Measurements from ENCODE around the gene PNLIPRP2. TPM values are rescaled to one million over a fixed set of nuclear protein-coding genes. Genes with fewer than 3 reads are reported as not detected.
A peak's percentile ranks its signal among the peaks of the same experiment; 100 is the strongest.

Gene PNLIPRP2
- total RNA-seq, 1 experiment from 2014 or later = 1.1 TPM

DNA sequence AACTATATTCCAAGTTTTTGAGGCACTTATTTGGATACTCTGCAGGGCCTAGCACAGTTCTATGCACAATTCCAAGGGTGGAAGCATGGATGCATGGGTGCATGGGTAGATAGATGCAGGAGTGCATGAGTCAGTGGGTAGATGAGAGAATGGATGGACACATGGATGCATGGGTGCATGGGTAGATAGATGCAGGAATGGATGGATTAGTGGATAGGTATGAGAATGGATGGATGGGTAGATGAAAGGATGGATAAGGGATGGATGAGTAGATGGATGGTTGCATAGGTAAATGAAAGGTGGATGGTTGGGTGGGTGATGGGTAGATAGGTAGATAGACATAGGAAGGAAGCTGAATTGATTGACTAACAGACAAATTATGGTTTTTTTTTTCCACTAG lies 15.6 kb downstream of the PNLIPRP2 start:
- POLR2A ChIA-PET = no interaction called here
- H3K36me3 ChIP-seq (ENCODE audit: control insufficient read depth in 1 of 2, insufficient read depth in 2 of 2, low read length in 2 of 2) = no peaks in the 10 kb centered on the region
- no peak overlapping the region for H3K4me3 ChIP-seq (replicated peaks in 1 of 2; ENCODE audit: low read depth in 1 of 2, low read length in 2 of 2)
- ATAC-seq (no peak), DNase-seq (ENCODE audit: low read depth, low spot score) (no peak)
- no peak overlapping the region for H2AFZ ChIP-seq (ENCODE audit: low read depth, low read length, poor library complexity, severe bottlenecking)
- no peaks in the 10 kb centered on the region for H4K20me1 ChIP-seq (ENCODE audit: insufficient read depth)
- no peak overlapping the region for H3K9ac ChIP-seq (ENCODE audit: low read length)
- no peak for TF ChIP-seq EZH2phosphoT487 (IDR thresholded peaks at IDR 0.05; ENCODE audit: borderline replicate concordance)
- no peak for TF ChIP-seq ELF1 (IDR thresholded peaks at IDR 0.05; ENCODE audit: borderline replicate concordance, low read depth)
- no peak for TF ChIP-seq RAD21 (IDR thresholded peaks at IDR 0.05; ENCODE audit: low read depth)
- no peak overlapping the region for H3K4me2 ChIP-seq (ENCODE audit: low read length)
- intact Hi-C loops (cut with micrococcal nuclease) = no loop called here
- no peaks in the 10 kb centered on the region for H3K79me2 ChIP-seq (ENCODE audit: insufficient read depth, low read length)
- no peaks in the 10 kb centered on the region for H3K9me3 ChIP-seq (ENCODE audit: control insufficient read depth in 1 of 2, insufficient read depth in 1 of 2, low read depth in 1 of 2, low read length in 2 of 2)
- RAD21 ChIA-PET (ENCODE audit: low non-redundant PET in 1 of 2, low total read pairs in 2 of 2, uncharacterized antibody in 2 of 2, unreplicated experiment in 2 of 2) = no interaction called here
- no peaks in the 10 kb centered on the region for H3K9me2 ChIP-seq (ENCODE audit: insufficient read depth)
- H3K4me1 ChIP-seq (ENCODE audit: control insufficient read depth in 1 of 2, insufficient read depth in 2 of 2, low read length in 2 of 2) = peaks cover 11 to 20% of the 10 kb centered on the region in 2 experiments
- CTCF ChIA-PET = no interaction called here
- H3K27me3 ChIP-seq (ENCODE audit: insufficient read depth, low read length) = no peaks in the 10 kb centered on the region
- no TSS peak for BruUV-seq (replicated peaks)
- no peak overlapping the region for H3K27ac ChIP-seq (ENCODE audit: low read depth, low read length)

DNA sequence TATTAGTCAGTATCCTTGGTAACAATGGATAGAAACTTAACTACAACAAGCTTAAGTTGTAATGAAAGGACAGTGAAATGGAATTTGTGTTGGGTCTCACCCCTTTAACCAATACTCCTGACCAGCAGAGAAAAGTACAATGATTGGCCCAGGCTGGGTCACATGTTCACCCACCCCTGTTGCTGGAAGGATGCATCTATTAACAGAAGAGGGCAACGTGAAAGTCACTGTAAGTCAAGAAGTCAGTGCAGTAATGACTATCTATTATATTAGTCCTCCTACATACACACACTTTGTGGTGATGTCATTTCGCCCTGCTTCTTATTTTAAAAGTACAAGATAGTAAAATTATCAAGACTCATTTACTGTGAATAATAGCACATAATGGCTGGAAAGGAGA lies 16.2 kb downstream of the PNLIPRP2 start:
- no peaks in the 10 kb centered on the region for H3K9me3 ChIP-seq (ENCODE audit: control insufficient read depth in 1 of 2, insufficient read depth in 1 of 2, low read depth in 1 of 2, low read length in 2 of 2)
- DNase-seq (ENCODE audit: low read depth, low spot score) (no peak), ATAC-seq (peak; percentile 44; the same call in 1 of the 2 replicates)
- no peaks in the 10 kb centered on the region for H3K79me2 ChIP-seq (ENCODE audit: insufficient read depth, low read length)
- no peak overlapping the region for H3K27ac ChIP-seq (ENCODE audit: low read depth, low read length)
- H4K20me1 ChIP-seq (ENCODE audit: insufficient read depth) = no peaks in the 10 kb centered on the region
- TF ChIP-seq EZH2 (IDR thresholded peaks at IDR 0.05) (no peak), POLR2A (IDR thresholded peaks at IDR 0.05; ENCODE audit: borderline replicate concordance, extremely low read depth, insufficient read depth, insufficient read length) (no peak), YY1 (IDR thresholded peaks at IDR 0.05; ENCODE audit: extremely low read depth, insufficient replicate concordance, low read depth, low read length) (no peak), SRF (IDR thresholded peaks at IDR 0.05; ENCODE audit: low read depth) (no peak), ZNF274 (IDR thresholded peaks at IDR 0.05; ENCODE audit: low read depth, low read length) (no peak), POLR2AphosphoS5 (IDR thresholded peaks at IDR 0.05; ENCODE audit: low read depth, low read length) (no peak), ELF1 (IDR thresholded peaks at IDR 0.05; ENCODE audit: borderline replicate concordance, low read depth) (no peak)
- TF ChIP-seq, protein P1, sequence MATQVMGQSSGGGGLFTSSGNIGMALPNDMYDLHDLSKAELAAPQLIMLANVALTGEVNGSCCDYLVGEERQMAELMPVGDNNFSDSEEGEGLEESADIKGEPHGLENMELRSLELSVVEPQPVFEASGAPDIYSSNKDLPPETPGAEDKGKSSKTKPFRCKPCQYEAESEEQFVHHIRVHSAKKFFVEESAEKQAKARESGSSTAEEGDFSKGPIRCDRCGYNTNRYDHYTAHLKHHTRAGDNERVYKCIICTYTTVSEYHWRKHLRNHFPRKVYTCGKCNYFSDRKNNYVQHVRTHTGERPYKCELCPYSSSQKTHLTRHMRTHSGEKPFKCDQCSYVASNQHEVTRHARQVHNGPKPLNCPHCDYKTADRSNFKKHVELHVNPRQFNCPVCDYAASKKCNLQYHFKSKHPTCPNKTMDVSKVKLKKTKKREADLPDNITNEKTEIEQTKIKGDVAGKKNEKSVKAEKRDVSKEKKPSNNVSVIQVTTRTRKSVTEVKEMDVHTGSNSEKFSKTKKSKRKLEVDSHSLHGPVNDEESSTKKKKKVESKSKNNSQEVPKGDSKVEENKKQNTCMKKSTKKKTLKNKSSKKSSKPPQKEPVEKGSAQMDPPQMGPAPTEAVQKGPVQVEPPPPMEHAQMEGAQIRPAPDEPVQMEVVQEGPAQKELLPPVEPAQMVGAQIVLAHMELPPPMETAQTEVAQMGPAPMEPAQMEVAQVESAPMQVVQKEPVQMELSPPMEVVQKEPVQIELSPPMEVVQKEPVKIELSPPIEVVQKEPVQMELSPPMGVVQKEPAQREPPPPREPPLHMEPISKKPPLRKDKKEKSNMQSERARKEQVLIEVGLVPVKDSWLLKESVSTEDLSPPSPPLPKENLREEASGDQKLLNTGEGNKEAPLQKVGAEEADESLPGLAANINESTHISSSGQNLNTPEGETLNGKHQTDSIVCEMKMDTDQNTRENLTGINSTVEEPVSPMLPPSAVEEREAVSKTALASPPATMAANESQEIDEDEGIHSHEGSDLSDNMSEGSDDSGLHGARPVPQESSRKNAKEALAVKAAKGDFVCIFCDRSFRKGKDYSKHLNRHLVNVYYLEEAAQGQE (IDR thresholded peaks at IDR 0.05; ENCODE audit: low read depth) = no peak
- TF ChIP-seq, protein P2, sequence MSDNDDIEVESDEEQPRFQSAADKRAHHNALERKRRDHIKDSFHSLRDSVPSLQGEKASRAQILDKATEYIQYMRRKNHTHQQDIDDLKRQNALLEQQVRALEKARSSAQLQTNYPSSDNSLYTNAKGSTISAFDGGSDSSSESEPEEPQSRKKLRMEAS (IDR thresholded peaks at IDR 0.05) = no peak
- RAD21 ChIA-PET (ENCODE audit: low non-redundant PET in 1 of 2, low total read pairs in 2 of 2, uncharacterized antibody in 2 of 2, unreplicated experiment in 2 of 2) = no interaction called here
- POLR2A ChIA-PET = no interaction called here
- H3K4me3 ChIP-seq (replicated peaks in 1 of 2; ENCODE audit: low read depth in 1 of 2, low read length in 2 of 2) = no peak overlapping the region
- H3K4me2 ChIP-seq (ENCODE audit: low read length) = no peak overlapping the region
- intact Hi-C loops (cut with micrococcal nuclease) = no loop called here
- H3K36me3 ChIP-seq (ENCODE audit: control insufficient read depth in 1 of 2, insufficient read depth in 2 of 2, low read length in 2 of 2) = no peaks in the 10 kb centered on the region
- H3K9ac ChIP-seq (ENCODE audit: low read length) = no peak overlapping the region
- H3K4me1 ChIP-seq (ENCODE audit: control insufficient read depth in 1 of 2, insufficient read depth in 2 of 2, low read length in 2 of 2) = peaks cover 11 to 20% of the 10 kb centered on the region in 2 experiments
- H3K27me3 ChIP-seq (ENCODE audit: insufficient read depth, low read length) = no peaks in the 10 kb centered on the region
- BruUV-seq (replicated peaks) = no TSS peak
- no peaks in the 10 kb centered on the region for H3K9me2 ChIP-seq (ENCODE audit: insufficient read depth)
- H2AFZ ChIP-seq (ENCODE audit: low read depth, low read length, poor library complexity, severe bottlenecking) = no peak overlapping the region
- CTCF ChIA-PET = no interaction called here

All from HCT116 (cell line).